ENCODE results near the gene MAP3K1.

- TF ChIP-seq CTCF (IDR thresholded peaks at IDR 0.05 in 2 of 3, conservative IDR thresholded peaks at IDR 0.05 in 1 of 3; ENCODE audit: borderline replicate concordance in 1 of 3, insufficient read depth in 1 of 3, low read depth in 2 of 3, low read length in 2 of 3) (no peak), RAD21 (IDR thresholded peaks at IDR 0.05; ENCODE audit: low read depth) (no peak), POLR2AphosphoS5 (IDR thresholded peaks at IDR 0.05; ENCODE audit: low read depth, low read length) (no peak)
- TF ChIP-seq, protein P1, sequence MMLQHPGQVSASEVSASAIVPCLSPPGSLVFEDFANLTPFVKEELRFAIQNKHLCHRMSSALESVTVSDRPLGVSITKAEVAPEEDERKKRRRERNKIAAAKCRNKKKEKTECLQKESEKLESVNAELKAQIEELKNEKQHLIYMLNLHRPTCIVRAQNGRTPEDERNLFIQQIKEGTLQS (IDR thresholded peaks at IDR 0.05): no peak
Observed at GRCh38 chr5:56769875-56770604, 45.3 kb upstream of the MAP3K1 start.
